H1 (cell line): ENCODE measurements around the gene SEC14L5. TPM values are rescaled to one million over a fixed set of nuclear protein-coding genes. Genes with fewer than 3 reads are reported as not detected.

Experiments used
- CBX8 ChIP-seq: fragments of 300-800, 300-1000 bp; sonication (generic); IDR thresholded peaks from 2 replicates; pipeline ENCODE4 v1.7.1; 2016; ENCODE audit warnings: low read depth, low read length, borderline replicate concordance
- CEBPB ChIP-seq: IDR thresholded peaks from 2 replicates; pipeline ENCODE4 v1.6.1; 2012; ENCODE audit warnings: low read depth, low read length
- CHD2 ChIP-seq: IDR thresholded peaks from 2 replicates; pipeline ENCODE4 v1.6.1; 2012; ENCODE audit warnings: low read length, improper control_type of control experiment
- CTBP2 ChIP-seq: IDR thresholded peaks from 2 replicates; pipeline ENCODE4 v1.7.0; 2011; ENCODE audit warnings: borderline replicate concordance, mild to moderate bottlenecking, moderate library complexity, mixed read lengths, low read length; ENCODE audit not compliant: insufficient read depth, insufficient read length
- EGR1 ChIP-seq: IDR thresholded peaks from 2 replicates; pipeline ENCODE4 v1.6.1; 2011; ENCODE audit warnings: low read depth, low read length, borderline replicate concordance
- EZH2 ChIP-seq: fragments of 200-600 bp; sonication (generic); IDR thresholded peaks from 2 replicates; pipeline ENCODE4 v1.7.1; 2012; ENCODE audit warnings: low read depth, mild to moderate bottlenecking, moderate library complexity, low read length, inconsistent platforms; ENCODE audit not compliant: severe bottlenecking
- HDAC2 ChIP-seq, 2 experiments: fragments of 300-600 bp in 1 of 2; sonication (generic) in 1 of 2; IDR thresholded peaks; 2 replicates each; pipeline ENCODE4 v1.6.1; 2011 to 2012; ENCODE audit warnings: low read depth in 2 of 2, low read length in 2 of 2, mild to moderate bottlenecking in 2 of 2, moderate library complexity in 2 of 2, borderline replicate concordance in 1 of 2, inconsistent platforms in 1 of 2
- JUN ChIP-seq: IDR thresholded peaks from 2 replicates; pipeline ENCODE4 v1.6.1; 2011; ENCODE audit warnings: low read depth, mild to moderate bottlenecking, improper control_type of control experiment, low read length
- NANOG ChIP-seq: IDR thresholded peaks from 2 replicates; pipeline ENCODE4 v1.6.1; 2011; ENCODE audit warnings: low read length, low read depth, mild to moderate bottlenecking, inconsistent platforms; ENCODE audit not compliant: insufficient read depth, poor library complexity, severe bottlenecking
- PHF8 ChIP-seq: fragments of 200-600 bp; sonication (generic); conservative IDR thresholded peaks from 2 replicates; pipeline ENCODE4 v1.7.1; 2012; ENCODE audit warnings: low read depth, mild to moderate bottlenecking, inconsistent platforms, low read length, moderate library complexity
- POLR2AphosphoS5 ChIP-seq: IDR thresholded peaks from 2 replicates; pipeline ENCODE4 v1.6.1; 2011; ENCODE audit warnings: low read depth, low read length
- RAD21 ChIP-seq, 2 experiments: IDR thresholded peaks in 1 of 2; conservative IDR thresholded peaks in 1 of 2; 2 replicates each; pipeline ENCODE4 v1.6.1; 2011; ENCODE audit warnings: low read depth in 2 of 2, low read length in 2 of 2, improper control_type of control experiment in 1 of 2, inconsistent platforms in 1 of 2, mild to moderate bottlenecking in 1 of 2, moderate library complexity in 1 of 2
- RBBP5 ChIP-seq: IDR thresholded peaks from 2 replicates; pipeline ENCODE4 v1.7.1; 2012; ENCODE audit warnings: low read depth, mild to moderate bottlenecking, inconsistent platforms, low read length, moderate library complexity, borderline replicate concordance
- RFX5 ChIP-seq: IDR thresholded peaks from 2 replicates; pipeline ENCODE4 v1.6.1; 2011; ENCODE audit warnings: low read depth, low read length, improper control_type of control experiment, borderline replicate concordance
- RNF2 ChIP-seq: fragments of 200-900, 300-1000 bp; sonication (generic); IDR thresholded peaks from 2 replicates; pipeline ENCODE4 v1.7.1; 2016; ENCODE audit warnings: borderline replicate concordance, low read depth, mild to moderate bottlenecking, antibody characterized with exemption, low read length; ENCODE audit not compliant: poor library complexity, severe bottlenecking; ENCODE audit errors: missing control alignments
- SAP30 ChIP-seq: fragments of 300-600 bp; sonication (generic); IDR thresholded peaks from 2 replicates; pipeline ENCODE4 v1.7.1; 2012; ENCODE audit warnings: low read length, moderate library complexity, mild to moderate bottlenecking, inconsistent platforms; ENCODE audit not compliant: insufficient read depth, insufficient replicate concordance
- SIN3A ChIP-seq, 2 experiments: IDR thresholded peaks in 1 of 2; conservative IDR thresholded peaks in 1 of 2; 2 replicates each; pipeline ENCODE4 v1.6.1; 2011 to 2012; ENCODE audit warnings: low read length in 2 of 2, improper control_type of control experiment in 1 of 2, low read depth in 1 of 2, mild to moderate bottlenecking in 1 of 2
- SP1 ChIP-seq: IDR thresholded peaks from 2 replicates; pipeline ENCODE4 v1.6.1; 2011; ENCODE audit warnings: low read depth, low read length
- SP2 ChIP-seq: IDR thresholded peaks from 2 replicates; pipeline ENCODE4 v1.6.1; 2012; ENCODE audit warnings: mild to moderate bottlenecking, low read length, inconsistent platforms
- TAF1 ChIP-seq: IDR thresholded peaks from 2 replicates; pipeline ENCODE4 v1.6.1; 2011; ENCODE audit warnings: mild to moderate bottlenecking, low read depth, low read length
- TAF7 ChIP-seq: optimal IDR thresholded peaks from 2 replicates; pipeline ENCODE3; 2011; ENCODE audit warnings: low read depth, mild to moderate bottlenecking, inconsistent platforms, low read length, moderate library complexity, borderline replicate concordance
- YY1 ChIP-seq: IDR thresholded peaks from 2 replicates; pipeline ENCODE4 v1.6.1; 2011; ENCODE audit warnings: low read depth, mild to moderate bottlenecking, low read length
- ZNF274 ChIP-seq: IDR thresholded peaks from 2 replicates; pipeline ENCODE4 v1.7.0; 2012; ENCODE audit warnings: low read length, borderline replicate concordance; ENCODE audit errors: extremely low read depth
- polyA plus RNA-seq, 7 experiments: library from polyadenylated mRNA; depleted of rRNA in 3 of 7; stranded (reverse) in 5 of 7; unstranded in 2 of 7; fragments of >200 nt in 5 of 7; fragments of 200-250 nt in 2 of 7; gene quantifications; 1 replicate in 5 of 7; 2 replicates in 1 of 7; 4 replicates in 1 of 7; pipeline versions ENCODE4 v1.2.1 to v1.2.3, GENCODE V29; 2011 to 2013; ENCODE audit warnings: missing spikeins in 2 of 7, mixed read lengths in 2 of 7
- total RNA-seq: library from RNA; stranded (reverse); fragmentation: NEBNext Ultra II Directional; extraction: Animal tissue kit (Norgen Biotek cat#: 25700); gene quantifications from 2 replicates; pipeline ENCODE4 v1.2.1, GENCODE V29; 2021

Gene SEC14L5
- total and polyA plus RNA-seq, 2 of the 8 experiments (the other 6 are each of a cell fraction or from before 2014, with no cell fraction given) = 1.9 to 3.0 TPM

DNA sequence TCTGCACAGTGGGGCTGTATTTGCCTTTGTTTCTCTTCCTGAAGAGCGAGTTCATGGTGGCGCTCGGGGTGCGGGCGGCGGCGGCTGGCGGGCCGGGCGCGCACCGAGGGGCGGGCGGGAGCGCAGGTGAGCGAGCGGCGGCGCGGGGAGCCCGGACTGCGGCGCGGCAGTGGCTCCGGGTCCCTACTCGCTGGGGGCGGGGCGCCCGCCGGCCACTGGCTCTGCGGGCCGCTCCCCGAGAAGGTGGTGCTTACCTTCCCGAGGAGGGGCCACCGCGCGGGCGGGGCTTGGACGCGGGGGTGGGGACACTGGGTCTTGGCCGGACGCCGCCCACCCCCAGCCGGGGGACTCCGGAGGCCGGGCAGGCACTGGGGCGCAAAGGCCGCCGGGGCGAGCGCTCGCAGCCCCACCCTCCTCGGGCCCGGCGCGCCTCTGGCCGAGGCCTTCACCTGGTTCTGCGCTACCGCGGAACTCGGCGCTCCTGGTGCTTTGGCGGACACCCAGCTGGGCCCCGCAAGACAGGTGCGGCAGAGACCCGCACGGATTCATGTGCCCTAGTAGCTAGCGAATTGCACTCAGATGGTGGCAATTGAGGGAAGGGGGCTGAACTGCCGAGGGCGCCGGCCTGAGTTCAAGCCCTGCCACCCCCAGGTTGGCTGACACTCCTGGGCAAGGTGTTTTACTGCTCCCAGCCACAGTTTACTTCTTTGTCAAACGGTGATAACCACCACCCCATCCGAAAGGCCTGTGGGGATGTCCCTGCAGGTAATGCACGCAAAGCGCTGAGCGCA is 20.9 kb upstream of the SEC14L5 start, which contains the start of gene PPL (continued):
- TF ChIP-seq EZH2 = no peak
- TF ChIP-seq SIN3A (conservative IDR thresholded peaks at IDR 0.05 in 1 of 2, IDR thresholded peaks at IDR 0.05 in 1 of 2; ENCODE audit: low read depth in 1 of 2, low read length in 2 of 2) = no peak
- no peak for TF ChIP-seq CHD2
- TF ChIP-seq NANOG = no peak
- TF ChIP-seq CTBP2 = no peak
- no peak for TF ChIP-seq YY1
- TF ChIP-seq HDAC2 (IDR thresholded peaks at IDR 0.05; ENCODE audit: borderline replicate concordance in 1 of 2, low read depth in 2 of 2, low read length in 2 of 2) = no peak
- TF ChIP-seq SP1 = no peak; the same call in 1 of the 2 replicates
- TF ChIP-seq RFX5 = no peak
- TF ChIP-seq RBBP5 = no peak
- no peak for TF ChIP-seq POLR2AphosphoS5
- no peak for TF ChIP-seq ZNF274
- TF ChIP-seq EGR1 = peak; percentile 58; the same call in 1 of the 2 replicates
- TF ChIP-seq JUN = no peak
- no peak for TF ChIP-seq SAP30
- peak; percentile 59; the same call in 1 of the 2 replicates for TF ChIP-seq TAF1
- no peak for TF ChIP-seq RNF2
- TF ChIP-seq CEBPB = no peak
- TF ChIP-seq PHF8 = 0 out of 2 replicates have a peak, but pooled peaks have one; percentile 31
- no peak for TF ChIP-seq SP2
- TF ChIP-seq CBX8 = no peak
- no peak for TF ChIP-seq RAD21 (IDR thresholded peaks at IDR 0.05 in 1 of 2, conservative IDR thresholded peaks at IDR 0.05 in 1 of 2; ENCODE audit: low read depth in 2 of 2, low read length in 2 of 2)
- peak; percentile 20 for TF ChIP-seq TAF7
